ENCODE results near the gene S1PR4. TPM values are rescaled to one million over a fixed set of nuclear protein-coding genes. Genes with fewer than 3 reads are reported as not detected.

S1PR4 gene
- total RNA-seq, 1 experiment from 2014 or later = 0.26 TPM

GRCh38 chr19:3148503-3148902, 30.1 kb upstream of the S1PR4 start:
- DNase-seq (no peak), ATAC-seq (no peak)
- H3K4me3 ChIP-seq (ENCODE audit: low read length) = no peak overlapping the region
- CTCF ChIA-PET = no interaction called here
- no peaks in the 10 kb centered on the region for H3K9me3 ChIP-seq (ENCODE audit: low read length)
- H3K79me2 ChIP-seq (ENCODE audit: low read length) = no peaks in the 10 kb centered on the region
- intact Hi-C loops (cut with micrococcal nuclease) = no loop called here
- H3K4me1 ChIP-seq (ENCODE audit: insufficient read depth, low read length) = no peaks in the 10 kb centered on the region
- no peak overlapping the region for H3K27ac ChIP-seq (ENCODE audit: low read length)
- no TSS peak for BruUV-seq (replicated peaks)
- TF ChIP-seq EZH2 (IDR thresholded peaks at IDR 0.05; ENCODE audit: low read length, unreplicated experiment) (no peak), EZH2phosphoT487 (IDR thresholded peaks at IDR 0.05; ENCODE audit: borderline replicate concordance, low read length) (no peak), CTCF (conservative IDR thresholded peaks at IDR 0.05; ENCODE audit: low read depth, low read length) (no peak)
- no peaks in the 10 kb centered on the region for H4K20me1 ChIP-seq (ENCODE audit: low read length)
- H3K9me2 ChIP-seq (replicated peaks; ENCODE audit: low read length) = no peaks in the 10 kb centered on the region
- H2AFZ ChIP-seq (ENCODE audit: low read length) = no peak overlapping the region
- H3K27me3 ChIP-seq (ENCODE audit: low read length) = no peaks in the 10 kb centered on the region
- POLR2A ChIA-PET (ENCODE audit: unreplicated experiment) = no interaction called here
- no peaks in the 10 kb centered on the region for H3F3A ChIP-seq (ENCODE audit: low read length, unreplicated experiment)
- no peak overlapping the region for H3K9ac ChIP-seq (ENCODE audit: low read length)
- no peak overlapping the region for H3K4me2 ChIP-seq (ENCODE audit: low read length)
- no peaks in the 10 kb centered on the region for H3K36me3 ChIP-seq (ENCODE audit: low read depth, low read length)

- Histone ChIP-seq H3K4me3 (ENCODE audit: low read length) (no peak overlapping the region), H3K9me2 (replicated peaks; ENCODE audit: low read length) (no peaks in the 10 kb centered on the region), H3K79me2 (ENCODE audit: low read length) (no peaks in the 10 kb centered on the region), H2AFZ (ENCODE audit: low read length) (no peak overlapping the region), H4K20me1 (ENCODE audit: low read length) (no peaks in the 10 kb centered on the region), H3K9me3 (ENCODE audit: low read length) (no peaks in the 10 kb centered on the region), H3K9ac (ENCODE audit: low read length) (no peak overlapping the region), H3K4me2 (ENCODE audit: low read length) (no peak overlapping the region), H3K4me1 (ENCODE audit: insufficient read depth, low read length) (no peaks in the 10 kb centered on the region), H3K27me3 (ENCODE audit: low read length) (no peaks in the 10 kb centered on the region), H3K36me3 (ENCODE audit: low read depth, low read length) (no peaks in the 10 kb centered on the region), H3F3A (ENCODE audit: low read length, unreplicated experiment) (no peaks in the 10 kb centered on the region), H3K27ac (ENCODE audit: low read length) (no peak overlapping the region)
- POLR2A ChIA-PET (ENCODE audit: unreplicated experiment) = no interaction called here
- no peak for DNase-seq
- intact Hi-C loops (cut with micrococcal nuclease) = no loop called here
- no peak for ATAC-seq
- CTCF ChIA-PET = no interaction called here
- no peak for TF ChIP-seq EZH2 (IDR thresholded peaks at IDR 0.05; ENCODE audit: low read length, unreplicated experiment)
- no peak for TF ChIP-seq EZH2phosphoT487 (IDR thresholded peaks at IDR 0.05; ENCODE audit: borderline replicate concordance, low read length)
- no peak for TF ChIP-seq CTCF (conservative IDR thresholded peaks at IDR 0.05; ENCODE audit: low read depth, low read length)
- no TSS peak for BruUV-seq (replicated peaks)
These were observed 29.5 kb upstream of the S1PR4 start for GRCh38 chr19:3149089-3149488.

DNA sequence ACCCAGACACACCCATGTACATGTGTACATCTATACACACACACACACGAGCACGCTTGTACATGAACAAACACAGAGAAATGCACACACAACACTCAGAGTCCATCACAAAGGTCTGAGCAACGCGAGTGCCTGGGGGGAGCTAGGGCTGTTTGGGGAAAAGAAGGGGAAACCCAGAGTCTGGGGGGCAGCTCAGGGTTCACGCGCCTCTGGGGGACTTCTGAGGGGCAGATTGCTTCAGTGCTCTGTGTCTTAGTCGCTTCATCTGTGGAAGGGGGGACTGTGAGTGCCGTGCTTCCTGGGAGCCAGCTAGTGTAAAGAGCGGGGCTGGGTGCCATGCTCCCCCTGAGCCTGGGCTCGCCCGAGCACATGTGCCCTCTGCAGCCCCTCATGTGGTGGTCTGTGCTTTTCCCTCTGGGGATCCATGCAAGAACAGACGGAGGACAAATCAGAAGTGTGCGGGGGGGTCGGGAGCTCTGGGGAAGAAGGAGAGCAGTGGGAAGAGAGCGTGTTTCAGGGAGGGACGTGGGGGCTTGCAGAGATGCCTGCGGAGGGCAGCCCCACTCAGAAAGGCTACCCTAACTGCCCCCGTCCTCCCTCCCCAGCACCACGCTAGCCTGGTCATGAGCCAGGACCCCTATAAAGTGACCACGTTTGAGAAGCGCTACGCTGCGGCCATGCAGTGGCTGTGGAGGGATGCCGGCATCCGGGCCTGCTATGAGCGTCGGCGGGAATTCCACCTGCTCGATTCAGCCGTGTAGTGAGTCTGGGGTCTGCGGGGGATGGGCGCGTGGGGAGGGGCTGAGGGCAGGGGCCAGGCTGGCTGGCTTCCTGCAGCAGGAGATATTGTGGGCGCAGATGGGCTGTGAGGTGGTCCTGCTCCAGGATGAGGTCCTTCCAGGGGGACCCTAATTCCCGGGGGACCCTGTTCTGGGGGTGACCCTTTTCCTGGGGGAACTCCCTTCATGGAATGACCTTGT, 28.8 kb upstream of the S1PR4 start:
- H3K9me3 ChIP-seq (ENCODE audit: low read length) = no peaks in the 10 kb centered on the region
- no peak overlapping the region for H3K27ac ChIP-seq (ENCODE audit: low read length)
- no peaks in the 10 kb centered on the region for H3K9me2 ChIP-seq (replicated peaks; ENCODE audit: low read length)
- DNase-seq (no peak), ATAC-seq (no peak)
- no peaks in the 10 kb centered on the region for H3K27me3 ChIP-seq (ENCODE audit: low read length)
- no peak overlapping the region for H2AFZ ChIP-seq (ENCODE audit: low read length)
- H3K9ac ChIP-seq (ENCODE audit: low read length) = no peak overlapping the region
- ChIA-PET POLR2A (ENCODE audit: unreplicated experiment) (no interaction called here), CTCF (interaction anchor here (0.5 kb wide), 1 partner anchor 914 kb away, joined by 3 read pairs; the partner anchor contains the start of gene PLEKHJ1)
- H3K4me2 ChIP-seq (ENCODE audit: low read length) = no peak overlapping the region
- H3K36me3 ChIP-seq (ENCODE audit: low read depth, low read length) = no peaks in the 10 kb centered on the region
- TF ChIP-seq EZH2 (IDR thresholded peaks at IDR 0.05; ENCODE audit: low read length, unreplicated experiment) (no peak), CTCF (conservative IDR thresholded peaks at IDR 0.05; ENCODE audit: low read depth, low read length) (no peak)
- no peaks in the 10 kb centered on the region for H3F3A ChIP-seq (ENCODE audit: low read length, unreplicated experiment)
- no peaks in the 10 kb centered on the region for H3K79me2 ChIP-seq (ENCODE audit: low read length)
- intact Hi-C loops (cut with micrococcal nuclease) = no loop called here
- H4K20me1 ChIP-seq (ENCODE audit: low read length) = no peaks in the 10 kb centered on the region
- no peak overlapping the region for H3K4me3 ChIP-seq (ENCODE audit: low read length)
- no TSS peak for BruUV-seq (replicated peaks)
- H3K4me1 ChIP-seq (ENCODE audit: insufficient read depth, low read length) = peaks cover 4% of the 10 kb centered on the region
